HepG2 (cell line): ENCODE measurements around the gene AGPAT3. TPM values are rescaled to one million over a fixed set of nuclear protein-coding genes. Genes with fewer than 3 reads are reported as not detected.

ENCODE experiments used
- ATAC-seq: fragments of 200-7000 bp; cut with Tn5 transposase; 3 replicates; pipeline ENCODE4 v1.9.1; 2020; ENCODE audit warnings: mild to moderate bottlenecking, moderate library complexity
- BruUV-seq: library from RNA; stranded (reverse); fragments of 400-500 nt; replicated peaks from 2 replicates; lab custom pipeline; 2021; lab: Mats Ljungman, UMichigan
- CTCF ChIA-PET: fragments of 300-600 bp; formaldehyde crosslinking; extraction: SDS; loops from one replicate; lab custom pipeline; 2021; ENCODE audit warnings: low total read pairs, inconsistent platforms, low intra/inter-chr PET ratio; lab: Yijun Ruan, JAX
- POLR2A ChIA-PET: fragments of 350-600 bp; sonication (Branson Sonifier 250); formaldehyde crosslinking; loops from one replicate; lab custom pipeline; 2020; ENCODE audit warnings: antibody characterized with exemption, inconsistent platforms; lab: Yijun Ruan, JAX
- DNase-seq: peaks from one replicate; pipeline ENCODE4 v3.0.0-alpha.2; 2015; ENCODE audit warnings: low spot score
- FAIRE-seq: peaks from 3 replicates; lab custom pipeline; 2011; peaks lifted over from hg19 to GRCh38; lab: Jason Lieb, UNC
- H2AFZ ChIP-seq: one replicate; pipeline ENCODE4 v1.6.1; 2011; ENCODE audit warnings: low read length, inconsistent platforms
- H3K27ac ChIP-seq: fragments of 300-600 bp; 3 replicates; pipeline ENCODE4 v1.8.0; 2011; ENCODE audit warnings: mixed run types, mild to moderate bottlenecking, mixed read lengths, low read length, inconsistent platforms; ENCODE audit not compliant: insufficient read depth; ENCODE audit errors: extremely low read length
- H3K27me3 ChIP-seq, 2 experiments: fragments of 200-600 bp in 1 of 2; 2 replicates in 1 of 2; 3 replicates in 1 of 2; pipeline versions ENCODE4 v1.6.0 to v1.8.0; 2011; ENCODE audit warnings: low read length in 2 of 2, mild to moderate bottlenecking in 2 of 2, moderate library complexity in 2 of 2, inconsistent platforms in 1 of 2; ENCODE audit not compliant: insufficient read depth in 2 of 2, control insufficient read depth in 1 of 2
- H3K36me3 ChIP-seq, 2 experiments: fragments of 200-600 bp in 1 of 2; replicated peaks in 1 of 2; 2 replicates in 1 of 2; 3 replicates in 1 of 2; pipeline versions ENCODE4 v1.5.1 to v1.8.0; 2011; ENCODE audit warnings: low read length in 2 of 2, inconsistent platforms in 1 of 2; ENCODE audit not compliant: insufficient read depth in 2 of 2, control insufficient read depth in 1 of 2
- H3K4me1 ChIP-seq: 2 replicates; pipeline ENCODE4 v1.5.1; 2012; ENCODE audit warnings: low read length, inconsistent platforms; ENCODE audit not compliant: insufficient read depth
- H3K4me2 ChIP-seq: 2 replicates; pipeline ENCODE4 v1.6.0; 2011; ENCODE audit warnings: low read depth, low read length, inconsistent platforms
- H3K4me3 ChIP-seq, 3 experiments: fragments of 200-600 bp in 1 of 3; sonication (generic), shearing (Covaris generic) in 1 of 3; replicated peaks in 1 of 3; 2 replicates each; pipeline ENCODE4 v1.5.1; 2011 to 2016; ENCODE audit warnings: low read length in 3 of 3, inconsistent platforms in 2 of 3, low read depth in 2 of 3, mild to moderate bottlenecking in 2 of 3, control low read depth in 1 of 3, mixed read lengths in 1 of 3; ENCODE audit not compliant: insufficient read depth in 1 of 3
- H3K79me2 ChIP-seq: one replicate; pipeline ENCODE4 v1.6.1; 2011; ENCODE audit warnings: low read length, inconsistent platforms; ENCODE audit not compliant: insufficient read depth
- H3K9ac ChIP-seq: 2 replicates; pipeline ENCODE4 v1.6.0; 2011; ENCODE audit warnings: mild to moderate bottlenecking, low read depth, low read length, inconsistent platforms; ENCODE audit not compliant: insufficient read depth
- H3K9me3 ChIP-seq: 2 replicates; pipeline ENCODE4 v1.5.1; 2012; ENCODE audit warnings: mild to moderate bottlenecking, low read length
- H4K20me1 ChIP-seq: 2 replicates; pipeline ENCODE4 v1.6.0; 2011; ENCODE audit warnings: inconsistent platforms, mild to moderate bottlenecking, low read length, moderate library complexity; ENCODE audit not compliant: insufficient read depth
- BHLHE40 ChIP-seq: IDR thresholded peaks from 2 replicates; pipeline ENCODE4 v1.6.1; 2011; ENCODE audit warnings: low read length, improper control_type of control experiment
- HNRNPL ChIP-seq: fragments of 200-400 bp; formaldehyde crosslinking; IDR thresholded peaks from 2 replicates; pipeline ENCODE4 v1.6.1; 2017; ENCODE audit warnings: mild to moderate bottlenecking, low read depth, low read length
- KLF15 ChIP-seq: sonication (generic); formaldehyde crosslinking; IDR thresholded peaks from 2 replicates; pipeline ENCODE4 v1.8.1; 2023; ENCODE audit warnings: borderline replicate concordance, mild to moderate bottlenecking, inconsistent platforms, missing genetic modification reagents, mixed read lengths
- MBNL3 ChIP-seq: fragments of 250-450 bp; sonication (Bioruptor Pico); conservative IDR thresholded peaks from 2 replicates; pipeline ENCODE4 v1.8.0; 2022; ENCODE audit warnings: mild to moderate bottlenecking, inconsistent platforms
- PAWR ChIP-seq: sonication (generic); formaldehyde crosslinking; IDR thresholded peaks from 2 replicates; pipeline ENCODE4 v1.4.0; 2020; ENCODE audit warnings: missing genetic modification reagents, mild to moderate bottlenecking, borderline replicate concordance
- SAP130 ChIP-seq: IDR thresholded peaks from 2 replicates; pipeline ENCODE4 v1.6.1; 2016; ENCODE audit warnings: low read depth
- TBX2 ChIP-seq: sonication (generic); formaldehyde crosslinking; IDR thresholded peaks from 2 replicates; pipeline ENCODE4 v1.5.0; 2020; ENCODE audit warnings: missing genetic modification reagents, mild to moderate bottlenecking, borderline replicate concordance
- ZNF614 ChIP-seq: IDR thresholded peaks from 2 replicates; pipeline ENCODE4 v1.6.1; 2018; ENCODE audit warnings: missing biosample characterization, missing genetic modification reagents, inconsistent platforms, borderline replicate concordance
- WGBS: methylation state at CpG from one replicate; pipeline ENCODE4 v1.1.6; 2017; ENCODE audit warnings: low lambda C conversion rate; 5-methylcytosine and 5-hydroxymethylcytosine counted together
- in situ Hi-C: cut with HindIII; loops from 2 replicates; pipeline ENCODE4 v1.10.0; 2017; ENCODE audit warnings: low pct_unique_long_range_greater_than_20kb; ENCODE audit not compliant: extremely low pct_ligation_motif_present
- intact Hi-C: fragments of 100-400 bp; cut with micrococcal nuclease; formaldehyde crosslinking; loops from one replicate; pipeline ENCODE4 v1.10.0; 2022; ENCODE audit not compliant: unreplicated experiment
- polyA plus RNA-seq, 8 experiments: library from polyadenylated mRNA; depleted of rRNA in 3 of 8; stranded (reverse) in 7 of 8; unstranded in 1 of 8; fragments of >200 nt; fragmentation: Illumina TruSeq in 4 of 8; extraction: Trizol in 4 of 8; gene quantifications; 2 replicates each; pipeline versions ENCODE4 v1.2.1 to v1.2.3, GENCODE V29; 2011 to 2016; ENCODE audit warnings: low read depth in 4 of 8, missing spikeins in 1 of 8, mixed read lengths in 1 of 8; ENCODE audit not compliant: insufficient read depth in 1 of 8
- total RNA-seq, 5 experiments: library from RNA; depleted of rRNA; stranded (reverse); fragments of >200 nt; fragmentation: Illumina TruSeq; extraction: Trizol; gene quantifications; 2 replicates each; pipeline ENCODE4 v1.2.3, GENCODE V29; 2016; ENCODE audit warnings: low read depth in 1 of 5

AGPAT3 gene
- total and polyA plus RNA-seq, 2 of the 13 experiments (the other 11 are each of a cell fraction or from before 2014, with no cell fraction given): 32.2 to 54.4 TPM

DNA sequence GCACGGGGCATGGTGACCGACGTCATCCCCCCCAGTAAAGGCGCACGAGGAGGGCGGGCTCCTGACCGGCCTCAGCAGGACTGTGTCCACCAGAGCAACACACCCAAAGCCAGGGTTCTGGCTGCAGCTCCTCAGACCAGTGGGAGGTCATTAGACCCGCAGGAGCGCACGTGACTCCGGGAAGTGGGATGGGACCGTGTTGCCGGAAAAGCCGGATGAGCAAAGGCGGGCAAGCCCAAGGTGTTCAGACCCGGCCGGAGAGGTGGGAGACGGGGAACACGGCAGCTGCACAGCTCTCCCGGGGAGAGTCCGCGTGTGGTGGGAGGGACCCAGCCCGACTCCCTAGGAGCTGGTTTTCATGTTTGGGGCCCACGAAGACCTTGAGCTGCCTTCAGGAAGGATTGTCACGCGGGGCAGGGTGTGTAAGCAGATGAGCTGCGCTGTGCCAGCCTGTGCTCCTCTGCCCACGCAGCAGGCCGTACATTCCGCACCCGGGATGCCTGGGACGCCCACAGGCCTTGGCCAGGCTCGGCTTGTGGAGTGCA lies 126.5 kb downstream of the AGPAT3 start:
- Histone ChIP-seq H3K27ac (no peak overlapping the region), H3K27me3 (peaks cover 2 to 47% of the 10 kb centered on the region in 2 experiments; a peak in 4 of 5 replicates), H3K4me3 (peak overlapping the region in 1 of 3 experiments; percentile 3; a peak in 1 of 6 replicates), H3K9me3 (no peaks in the 10 kb centered on the region), H3K4me1 (peaks cover 36% of the 10 kb centered on the region), H3K9ac (no peak overlapping the region), H2AFZ (no peak overlapping the region), H3K4me2 (peak overlapping the region; percentile 20; the same call in 1 of the 2 replicates), H4K20me1 (no peaks in the 10 kb centered on the region), H3K36me3 (no peaks in the 10 kb centered on the region), H3K79me2 (no peaks in the 10 kb centered on the region)
- ChIA-PET POLR2A (no interaction called here), CTCF (no interaction called here)
- intact Hi-C loops: no loop called here
- in situ Hi-C loops: no loop called here
- DNase-seq (no peak), ATAC-seq (no peak), FAIRE-seq (no peak)
- TF ChIP-seq HNRNPL: peak; percentile 65; the same call in 1 of the 2 replicates
- TF ChIP-seq KLF15 (CRISPR knock-in tag): no peak
- TF ChIP-seq SAP130 (CRISPR knock-in tag): peak; percentile 13; the same call in 1 of the 2 replicates
- TF ChIP-seq PAWR (CRISPR knock-in tag): no peak
- no peak for TF ChIP-seq MBNL3 (CRISPR knock-in tag)
- TF ChIP-seq TBX2: 0 out of 2 replicates have a peak, but pooled peaks have one; percentile 0
- peak; percentile 63 for TF ChIP-seq BHLHE40
- BruUV-seq: no TSS peak
- 59% methylated on average over 8 of the region's 33 CpGs for WGBS

DNA sequence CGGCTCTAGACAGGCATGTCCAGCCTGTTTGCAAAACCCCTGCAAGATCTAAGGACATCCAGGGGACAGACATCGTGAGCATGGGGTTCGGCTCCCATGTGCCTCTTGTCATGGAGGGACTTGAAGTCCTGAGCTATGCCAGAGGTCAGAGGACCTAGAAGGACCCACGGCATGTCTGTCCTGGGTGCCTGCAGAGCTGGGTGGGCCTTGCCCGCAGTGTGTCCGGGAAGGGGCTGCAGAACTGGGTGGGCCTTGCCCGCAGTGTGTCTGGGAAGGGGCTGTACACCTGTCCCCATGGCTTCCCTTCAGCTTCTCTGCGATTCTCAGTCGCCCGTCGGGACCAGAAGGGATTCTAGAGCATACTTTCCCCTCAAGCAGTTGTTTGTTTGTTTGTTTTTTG lies 127.1 kb downstream of the AGPAT3 start:
- TF ChIP-seq ZNF614 (CRISPR knock-in tag): no peak
- TF ChIP-seq TBX2: peak; percentile 3; the same call in 1 of the 2 replicates
- H3K4me3 ChIP-seq: no peak overlapping the region
- no peaks in the 10 kb centered on the region for H3K79me2 ChIP-seq
- H2AFZ ChIP-seq: no peak overlapping the region
- no peak overlapping the region for H3K27ac ChIP-seq
- H3K27me3 ChIP-seq: peaks cover 2 to 41% of the 10 kb centered on the region in 2 experiments; a peak in 3 of 5 replicates
- H3K4me2 ChIP-seq: no peak overlapping the region
- 55% methylated on average over 8 of the region's 11 CpGs for WGBS
- H3K9me3 ChIP-seq: no peaks in the 10 kb centered on the region
- intact Hi-C loops (no loop called here), in situ Hi-C loops (no loop called here)
- ATAC-seq (no peak), FAIRE-seq (no peak), DNase-seq (no peak)
- no TSS peak for BruUV-seq
- H4K20me1 ChIP-seq: no peaks in the 10 kb centered on the region
- peaks cover 32% of the 10 kb centered on the region for H3K4me1 ChIP-seq
- no peak overlapping the region for H3K9ac ChIP-seq
- POLR2A ChIA-PET: no interaction called here
- no peaks in the 10 kb centered on the region for H3K36me3 ChIP-seq
- CTCF ChIA-PET: no interaction called here
